HepG2 (cell line): ENCODE results near the gene GNAI2. TPM values are rescaled to one million over a fixed set of nuclear protein-coding genes. Genes with fewer than 3 reads are reported as not detected.

Experiments used
- DPF2 ChIP-seq: sonication (generic); formaldehyde crosslinking; IDR thresholded peaks from 2 replicates; pipeline ENCODE4 v1.4.0; 2020; ENCODE audit warnings: mild to moderate bottlenecking, low read depth, missing genetic modification reagents, borderline replicate concordance
- FOSL1 ChIP-seq: sonication (generic); formaldehyde crosslinking; IDR thresholded peaks from 2 replicates; pipeline ENCODE4 v1.9.0; 2021; ENCODE audit warnings: missing genetic modification reagents, borderline replicate concordance
- FUBP1 ChIP-seq: sonication (generic); formaldehyde crosslinking; IDR thresholded peaks from 2 replicates; pipeline ENCODE4 v1.5.1; 2020; ENCODE audit warnings: missing genetic modification reagents, mild to moderate bottlenecking, borderline replicate concordance
- GABPA ChIP-seq, 2 experiments: IDR thresholded peaks; 2 replicates each; pipeline ENCODE4 v1.6.1; 2011 to 2016; ENCODE audit warnings: low read depth in 2 of 2, low read length in 1 of 2, missing biosample characterization in 1 of 2, missing genetic modification characterization in 1 of 2
- HINFP ChIP-seq: sonication (generic); formaldehyde crosslinking; IDR thresholded peaks from 2 replicates; pipeline ENCODE4 v1.4.0; 2020; ENCODE audit warnings: low read depth, mild to moderate bottlenecking, missing genetic modification reagents
- KAT7 ChIP-seq: IDR thresholded peaks from 2 replicates; pipeline ENCODE4 v1.6.1; 2018; ENCODE audit warnings: borderline replicate concordance, missing compliant biosample characterization
- KLF16 ChIP-seq, 2 experiments: sonication (generic) in 1 of 2; formaldehyde crosslinking in 1 of 2; IDR thresholded peaks; 2 replicates each; pipeline versions ENCODE4 v1.6.1 to v1.8.0; 2016 to 2023; ENCODE audit warnings: missing genetic modification reagents in 2 of 2, missing compliant biosample characterization in 1 of 2
- KMT2A ChIP-seq: sonication (generic); formaldehyde crosslinking; IDR thresholded peaks from 2 replicates; pipeline ENCODE4 v1.4.0; 2020; ENCODE audit warnings: missing genetic modification reagents
- RARA ChIP-seq: IDR thresholded peaks from 2 replicates; pipeline ENCODE4 v1.6.1; 2016; ENCODE audit warnings: missing genetic modification reagents, missing compliant biosample characterization
- RBAK ChIP-seq: sonication (generic); formaldehyde crosslinking; IDR thresholded peaks from 2 replicates; pipeline ENCODE4 v1.5.1; 2020; ENCODE audit warnings: mild to moderate bottlenecking, missing genetic modification reagents
- STAT6 ChIP-seq: sonication (generic); formaldehyde crosslinking; IDR thresholded peaks from 2 replicates; pipeline ENCODE4 v1.4.0; 2020; ENCODE audit warnings: missing genetic modification reagents, mild to moderate bottlenecking, borderline replicate concordance
- TRAFD1 ChIP-seq: sonication (generic); formaldehyde crosslinking; IDR thresholded peaks from 2 replicates; pipeline ENCODE4 v1.5.1; 2020; ENCODE audit warnings: missing genetic modification reagents, mild to moderate bottlenecking, borderline replicate concordance
- ZBTB38 ChIP-seq: sonication (generic); formaldehyde crosslinking; IDR thresholded peaks from 2 replicates; pipeline ENCODE4 v1.5.1; 2020; ENCODE audit warnings: mild to moderate bottlenecking, missing genetic modification reagents
- ZC3H13 ChIP-seq: sonication (generic); formaldehyde crosslinking; IDR thresholded peaks from 2 replicates; pipeline ENCODE4 v1.8.1; 2023; ENCODE audit warnings: mild to moderate bottlenecking, missing genetic modification reagents, moderate library complexity
- ZFP37 ChIP-seq: sonication (generic); formaldehyde crosslinking; IDR thresholded peaks from 2 replicates; pipeline ENCODE4 v1.4.0; 2020; ENCODE audit warnings: missing genetic modification reagents, borderline replicate concordance
- ZMYM2 ChIP-seq: sonication (generic); formaldehyde crosslinking; IDR thresholded peaks from 2 replicates; pipeline ENCODE4 v1.8.0; 2022; ENCODE audit warnings: mild to moderate bottlenecking, missing genetic modification reagents
- ZNF430 ChIP-seq: sonication (generic); formaldehyde crosslinking; IDR thresholded peaks from 2 replicates; pipeline ENCODE4 v1.9.0; 2021; ENCODE audit warnings: mild to moderate bottlenecking, missing genetic modification reagents
- ZNF44 ChIP-seq: sonication (generic); formaldehyde crosslinking; IDR thresholded peaks from 2 replicates; pipeline ENCODE4 v1.5.1; 2020; ENCODE audit warnings: mild to moderate bottlenecking, missing genetic modification reagents
- ZNF589 ChIP-seq: sonication (generic); formaldehyde crosslinking; conservative IDR thresholded peaks from 2 replicates; pipeline ENCODE4 v1.8.0; 2022; ENCODE audit warnings: mild to moderate bottlenecking, moderate library complexity, missing genetic modification reagents
- ZNF747 ChIP-seq: sonication (generic); formaldehyde crosslinking; IDR thresholded peaks from 2 replicates; pipeline ENCODE4 v1.8.1; 2023; ENCODE audit warnings: missing genetic modification reagents, mild to moderate bottlenecking, borderline replicate concordance
- polyA plus RNA-seq, 8 experiments: library from polyadenylated mRNA; depleted of rRNA in 3 of 8; stranded (reverse) in 7 of 8; unstranded in 1 of 8; fragments of >200 nt; fragmentation: Illumina TruSeq in 4 of 8; extraction: Trizol in 4 of 8; gene quantifications; 2 replicates each; pipeline versions ENCODE4 v1.2.1 to v1.2.3, GENCODE V29; 2011 to 2016; ENCODE audit warnings: low read depth in 4 of 8, missing spikeins in 1 of 8, mixed read lengths in 1 of 8; ENCODE audit not compliant: insufficient read depth in 1 of 8
- total RNA-seq, 5 experiments: library from RNA; depleted of rRNA; stranded (reverse); fragments of >200 nt; fragmentation: Illumina TruSeq; extraction: Trizol; gene quantifications; 2 replicates each; pipeline ENCODE4 v1.2.3, GENCODE V29; 2016; ENCODE audit warnings: low read depth in 1 of 5

The GNAI2 gene
- total and polyA plus RNA-seq, 2 of the 13 experiments (the other 11 are each of a cell fraction or from before 2014, with no cell fraction given) = 51.1 to 66.2 TPM

GRCh38 chr3:50202353-50203112, 33.5 kb upstream of the GNAI2 start (continued):
- TF ChIP-seq STAT6 = no peak
- TF ChIP-seq ZC3H13 (CRISPR knock-in tag) = peak; percentile 71; the same call in 1 of the 2 replicates
- no peak for TF ChIP-seq ZMYM2 (CRISPR knock-in tag)
- TF ChIP-seq ZNF430 (CRISPR knock-in tag) = peak; percentile 62; the same call in 1 of the 2 replicates
- no peak for TF ChIP-seq ZNF589 (CRISPR knock-in tag)
- 0 out of 2 replicates have a peak, but pooled peaks have one; percentile 37 for TF ChIP-seq DPF2 (CRISPR knock-in tag)
- TF ChIP-seq ZFP37 (CRISPR knock-in tag) = no peak
- TF ChIP-seq RBAK = no peak
- peak; percentile 3; the same call in 1 of the 2 replicates for TF ChIP-seq KAT7
- TF ChIP-seq ZNF44 (CRISPR knock-in tag) = no peak
- TF ChIP-seq TRAFD1 (CRISPR knock-in tag) = no peak
- TF ChIP-seq RARA (CRISPR knock-in tag) = no peak
- TF ChIP-seq FUBP1 (CRISPR knock-in tag) = no peak
- TF ChIP-seq FOSL1 (CRISPR knock-in tag) = no peak
- no peak for TF ChIP-seq GABPA (IDR thresholded peaks at IDR 0.05; ENCODE audit: low read depth, low read length)
- no peak for TF ChIP-seq GABPA (CRISPR knock-in tag; IDR thresholded peaks at IDR 0.05; ENCODE audit: low read depth)
- TF ChIP-seq KLF16 (CRISPR knock-in tag; IDR thresholded peaks at IDR 0.05) = no peak
- TF ChIP-seq KMT2A (CRISPR knock-in tag) = no peak
- TF ChIP-seq HINFP = no peak
- peak; percentile 52 for TF ChIP-seq ZBTB38 (CRISPR knock-in tag)
- no peak for TF ChIP-seq ZNF747 (CRISPR knock-in tag)
